Measurements from ENCODE around the gene WFDC13. TPM values are rescaled to one million over a fixed set of nuclear protein-coding genes. Genes with fewer than 3 reads are reported as not detected.
"Not testable (repeated sequence)": the region's sequence is repeated elsewhere in the genome, so short reads cannot be mapped to it uniquely, and the experiment has no call there.

WFDC13 gene
- total and polyA plus RNA-seq, 4 donors = not detected

GRCh38 chr20:45704969-45705637 lies 3.3 kb downstream of the WFDC13 start, which contains the start of gene WFDC10B:
WFDC10B (minus strand) TSS chr20:45705019; CDS start chr20:45685992, 19,027 bp downstream.
- intact Hi-C loops (cut with DNase I) = no loop called here
- WGBS, 2 donors = 91 to 100% methylated on average over 1 of the region's 1 CpG
- H3K27ac ChIP-seq (ENCODE audit: low read depth in 1 of 2, low read length in 2 of 2) = no peak within 1 kb of the TSS

GRCh38 chr20:45716141-45716688 lies 14.4 kb downstream of the WFDC13 start:
- intact Hi-C loops (cut with DNase I); H3K4me1 ChIP-seq (ENCODE audit: control insufficient read depth in 1 of 2, insufficient read depth in 2 of 2, low read length in 2 of 2); H3K27me3 ChIP-seq (ENCODE audit: control insufficient read depth in 1 of 2, insufficient read depth in 2 of 2, low read length in 1 of 2); DNase-seq; H3K9me3 ChIP-seq (ENCODE audit: control insufficient read depth, low read length); H3K36me3 ChIP-seq (ENCODE audit: control insufficient read depth in 1 of 2, insufficient read depth in 2 of 2, low read length in 1 of 2); ATAC-seq (ENCODE audit: low FRiP score); H3K27ac ChIP-seq (ENCODE audit: low read depth in 1 of 2, low read length in 2 of 2); H3K4me3 ChIP-seq (ENCODE audit: low read length in 2 of 2): not testable (repeated sequence)

More at GRCh38 chr20:45704969-45705637, 3.3 kb downstream of the WFDC13 start, which contains the start of gene WFDC10B:
- no peaks in the 10 kb centered on the region for H3K27me3 ChIP-seq (ENCODE audit: control insufficient read depth in 1 of 2, insufficient read depth in 2 of 2, low read length in 1 of 2)
- ATAC-seq (ENCODE audit: low FRiP score) = no peak
- no peaks in the 10 kb centered on the region for H3K36me3 ChIP-seq (ENCODE audit: control insufficient read depth in 1 of 2, insufficient read depth in 2 of 2, low read length in 1 of 2)
- H3K9me3 ChIP-seq (ENCODE audit: control insufficient read depth, low read length) = no peaks in the 10 kb centered on the region
- H3K4me3 ChIP-seq (ENCODE audit: low read length in 2 of 2) = no peak within 1 kb of the TSS
- H3K4me1 ChIP-seq (ENCODE audit: control insufficient read depth in 1 of 2, insufficient read depth in 2 of 2, low read length in 2 of 2) = no peaks in the 10 kb centered on the region
- no peak for DNase-seq

GRCh38 chr20:45722047-45722446 lies 20.2 kb downstream of the WFDC13 start, which contains the start of gene SPINT4:
SPINT4 (plus strand) TSS chr20:45722347; CDS start chr20:45722368, 21 bp downstream.
- no peak within 1 kb of the TSS for H3K27ac ChIP-seq (ENCODE audit: low read depth in 1 of 2, low read length in 2 of 2)
- H3K9me3 ChIP-seq (ENCODE audit: control insufficient read depth, low read length) = no peaks in the 10 kb centered on the region
- ATAC-seq (ENCODE audit: low FRiP score) (no peak), DNase-seq (no peak)
- no peaks in the 10 kb centered on the region for H3K27me3 ChIP-seq (ENCODE audit: control insufficient read depth in 1 of 2, insufficient read depth in 2 of 2, low read length in 1 of 2)
- H3K36me3 ChIP-seq (ENCODE audit: control insufficient read depth in 1 of 2, insufficient read depth in 2 of 2, low read length in 1 of 2) = no peaks in the 10 kb centered on the region
- 67 to 72% methylated on average over 1 of the region's 1 CpG for WGBS, 2 donors
- intact Hi-C loops (cut with DNase I) = no loop called here
- no peak within 1 kb of the TSS for H3K4me3 ChIP-seq (ENCODE audit: low read length in 2 of 2)
- no peaks in the 10 kb centered on the region for H3K4me1 ChIP-seq (ENCODE audit: control insufficient read depth in 1 of 2, insufficient read depth in 2 of 2, low read length in 2 of 2)

GRCh38 chr20:45725134-45725533 lies 23.3 kb downstream of the WFDC13 start:
- no peaks in the 10 kb centered on the region for H3K27me3 ChIP-seq (ENCODE audit: control insufficient read depth in 1 of 2, insufficient read depth in 2 of 2, low read length in 1 of 2)
- no peak overlapping the region for H3K27ac ChIP-seq (ENCODE audit: low read depth in 1 of 2, low read length in 2 of 2)
- H3K36me3 ChIP-seq (ENCODE audit: control insufficient read depth in 1 of 2, insufficient read depth in 2 of 2, low read length in 1 of 2) = no peaks in the 10 kb centered on the region
- no peaks in the 10 kb centered on the region for H3K4me1 ChIP-seq (ENCODE audit: control insufficient read depth in 1 of 2, insufficient read depth in 2 of 2, low read length in 2 of 2)
- intact Hi-C loops (cut with DNase I) = no loop called here
- ATAC-seq (ENCODE audit: low FRiP score) (no peak), DNase-seq (no peak)
- H3K9me3 ChIP-seq (ENCODE audit: control insufficient read depth, low read length) = no peaks in the 10 kb centered on the region
- no peak overlapping the region for H3K4me3 ChIP-seq (ENCODE audit: low read length in 2 of 2)

GRCh38 chr20:45727044-45727443 lies 25.2 kb downstream of the WFDC13 start:
- Histone ChIP-seq H3K36me3 (ENCODE audit: control insufficient read depth in 1 of 2, insufficient read depth in 2 of 2, low read length in 1 of 2) (no peaks in the 10 kb centered on the region), H3K27me3 (ENCODE audit: control insufficient read depth in 1 of 2, insufficient read depth in 2 of 2, low read length in 1 of 2) (no peaks in the 10 kb centered on the region), H3K9me3 (ENCODE audit: control insufficient read depth, low read length) (no peaks in the 10 kb centered on the region), H3K4me3 (ENCODE audit: low read length in 2 of 2) (no peak overlapping the region), H3K4me1 (ENCODE audit: control insufficient read depth in 1 of 2, insufficient read depth in 2 of 2, low read length in 2 of 2) (no peaks in the 10 kb centered on the region), H3K27ac (ENCODE audit: low read depth in 1 of 2, low read length in 2 of 2) (no peak overlapping the region)
- no peak for DNase-seq
- intact Hi-C loops (cut with DNase I) = no loop called here
- ATAC-seq (ENCODE audit: low FRiP score) = no peak
- WGBS, 2 donors = 45 to 58% methylated on average over 2 of the region's 2 CpGs

GRCh38 chr20:45732199-45732598 lies 30.4 kb downstream of the WFDC13 start:
- no peak for ATAC-seq (ENCODE audit: low FRiP score)
- intact Hi-C loops (cut with DNase I) = no loop called here
- no peak for DNase-seq

GRCh38 chr20:45735552-45735951 lies 33.7 kb downstream of the WFDC13 start:
- H3K36me3 ChIP-seq (ENCODE audit: control insufficient read depth in 1 of 2, insufficient read depth in 2 of 2, low read length in 1 of 2) = no peaks in the 10 kb centered on the region
- ATAC-seq (ENCODE audit: low FRiP score) (no peak), DNase-seq (no peak)
- no peak overlapping the region for H3K27ac ChIP-seq (ENCODE audit: low read depth in 1 of 2, low read length in 2 of 2)
- no peaks in the 10 kb centered on the region for H3K27me3 ChIP-seq (ENCODE audit: control insufficient read depth in 1 of 2, insufficient read depth in 2 of 2, low read length in 1 of 2)
- H3K4me1 ChIP-seq (ENCODE audit: control insufficient read depth in 1 of 2, insufficient read depth in 2 of 2, low read length in 2 of 2) = no peaks in the 10 kb centered on the region
- 85 to 89% methylated on average over 8 of the region's 8 CpGs for WGBS, 2 donors
- no peak overlapping the region for H3K4me3 ChIP-seq (ENCODE audit: low read length in 2 of 2)
- intact Hi-C loops (cut with DNase I) = no loop called here
- H3K9me3 ChIP-seq (ENCODE audit: control insufficient read depth, low read length) = peaks cover 2% of the 10 kb centered on the region

More at GRCh38 chr20:45732199-45732598, 30.4 kb downstream of the WFDC13 start:
- no peak overlapping the region for H3K27ac ChIP-seq (ENCODE audit: low read depth in 1 of 2, low read length in 2 of 2)
- H3K9me3 ChIP-seq (ENCODE audit: control insufficient read depth, low read length) = peaks cover 2% of the 10 kb centered on the region
- H3K27me3 ChIP-seq (ENCODE audit: control insufficient read depth in 1 of 2, insufficient read depth in 2 of 2, low read length in 1 of 2) = no peaks in the 10 kb centered on the region
- H3K4me1 ChIP-seq (ENCODE audit: control insufficient read depth in 1 of 2, insufficient read depth in 2 of 2, low read length in 2 of 2) = no peaks in the 10 kb centered on the region
- H3K36me3 ChIP-seq (ENCODE audit: control insufficient read depth in 1 of 2, insufficient read depth in 2 of 2, low read length in 1 of 2) = no peaks in the 10 kb centered on the region
- no peak overlapping the region for H3K4me3 ChIP-seq (ENCODE audit: low read length in 2 of 2)

GRCh38 chr20:45735988-45736387 lies 34.1 kb downstream of the WFDC13 start:
- H3K4me1 ChIP-seq (ENCODE audit: control insufficient read depth in 1 of 2, insufficient read depth in 2 of 2, low read length in 2 of 2) = no peaks in the 10 kb centered on the region
- WGBS, 2 donors = 93 to 96% methylated on average over 23 of the region's 23 CpGs
- intact Hi-C loops (cut with DNase I) = no loop called here

GRCh38 chr20:45742596-45742995 lies 40.8 kb downstream of the WFDC13 start:
- H3K36me3 ChIP-seq (ENCODE audit: control insufficient read depth in 1 of 2, insufficient read depth in 2 of 2, low read length in 1 of 2) = no peaks in the 10 kb centered on the region
- WGBS, 2 donors = 81 to 83% methylated on average over 4 of the region's 4 CpGs
- H3K9me3 ChIP-seq (ENCODE audit: control insufficient read depth, low read length) = no peaks in the 10 kb centered on the region
- H3K27ac ChIP-seq (ENCODE audit: low read depth in 1 of 2, low read length in 2 of 2) = no peak overlapping the region
- no peak for ATAC-seq (ENCODE audit: low FRiP score)
- H3K4me1 ChIP-seq (ENCODE audit: control insufficient read depth in 1 of 2, insufficient read depth in 2 of 2, low read length in 2 of 2) = no peaks in the 10 kb centered on the region
- intact Hi-C loops (cut with DNase I) = no loop called here
- no peak overlapping the region for H3K4me3 ChIP-seq (ENCODE audit: low read length in 2 of 2)
- no peaks in the 10 kb centered on the region for H3K27me3 ChIP-seq (ENCODE audit: control insufficient read depth in 1 of 2, insufficient read depth in 2 of 2, low read length in 1 of 2)
- DNase-seq = no peak

More at GRCh38 chr20:45735988-45736387, 34.1 kb downstream of the WFDC13 start:
- H3K36me3 ChIP-seq (ENCODE audit: control insufficient read depth in 1 of 2, insufficient read depth in 2 of 2, low read length in 1 of 2) = no peaks in the 10 kb centered on the region
- ATAC-seq (ENCODE audit: low FRiP score) (no peak), DNase-seq (no peak)
- no peak overlapping the region for H3K27ac ChIP-seq (ENCODE audit: low read depth in 1 of 2, low read length in 2 of 2)
- H3K4me3 ChIP-seq (ENCODE audit: low read length in 2 of 2) = no peak overlapping the region
- H3K27me3 ChIP-seq (ENCODE audit: control insufficient read depth in 1 of 2, insufficient read depth in 2 of 2, low read length in 1 of 2) = no peaks in the 10 kb centered on the region
- H3K9me3 ChIP-seq (ENCODE audit: control insufficient read depth, low read length) = peaks cover 2% of the 10 kb centered on the region

Data from aorta (tissue), 5 donors.